ENCODE results near the gene ATP6V0A4.

ATP6V0A4 gene

GRCh38 chr7:138755842-138756590 is 42.0 kb downstream of the ATP6V0A4 start:
- DNase-seq (ENCODE audit: low spot score): no peak
- in situ Hi-C loops (cut with MboI; ENCODE audit: low pct_unique_long_range_greater_than_20kb, low sequenced_read_pairs, unreplicated experiment): no loop called here
- no peak for TF ChIP-seq CTCF (IDR thresholded peaks at IDR 0.05; ENCODE audit: extremely low read depth, insufficient read depth, missing control alignments)

GRCh38 chr7:138755331-138755747 is 42.7 kb downstream of the ATP6V0A4 start:
- no peak for DNase-seq (ENCODE audit: low spot score)
- TF ChIP-seq CTCF (IDR thresholded peaks at IDR 0.05; ENCODE audit: extremely low read depth, insufficient read depth, missing control alignments): no peak
- in situ Hi-C loops (cut with MboI; ENCODE audit: low pct_unique_long_range_greater_than_20kb, low sequenced_read_pairs, unreplicated experiment): no loop called here

- in situ Hi-C loops (cut with MboI; ENCODE audit: low pct_unique_long_range_greater_than_20kb, low sequenced_read_pairs, unreplicated experiment): no loop called here
- no peak for TF ChIP-seq CTCF (IDR thresholded peaks at IDR 0.05; ENCODE audit: extremely low read depth, insufficient read depth, missing control alignments)
Measured at GRCh38 chr7:138753610-138754009, 44.4 kb downstream of the ATP6V0A4 start.

GRCh38 chr7:138753150-138753518 is 44.9 kb downstream of the ATP6V0A4 start:
- in situ Hi-C loops (cut with MboI; ENCODE audit: low pct_unique_long_range_greater_than_20kb, low sequenced_read_pairs, unreplicated experiment): no loop called here
- no peak for TF ChIP-seq CTCF (IDR thresholded peaks at IDR 0.05; ENCODE audit: extremely low read depth, insufficient read depth, missing control alignments)
- DNase-seq (ENCODE audit: low spot score): no peak

More at GRCh38 chr7:138753610-138754009, 44.4 kb downstream of the ATP6V0A4 start:
- DNase-seq (ENCODE audit: low spot score): no peak

- no peak for TF ChIP-seq CTCF (IDR thresholded peaks at IDR 0.05; ENCODE audit: extremely low read depth, insufficient read depth, missing control alignments)
- no peak for DNase-seq (ENCODE audit: low spot score)
- in situ Hi-C loops (cut with MboI; ENCODE audit: low pct_unique_long_range_greater_than_20kb, low sequenced_read_pairs, unreplicated experiment): no loop called here
Measured at GRCh38 chr7:138752518-138753149, 45.4 kb downstream of the ATP6V0A4 start.

GRCh38 chr7:138750901-138751464 is 47.0 kb downstream of the ATP6V0A4 start:
- DNase-seq (ENCODE audit: low spot score): no peak
- TF ChIP-seq CTCF (IDR thresholded peaks at IDR 0.05; ENCODE audit: extremely low read depth, insufficient read depth, missing control alignments): no peak
- in situ Hi-C loops (cut with MboI; ENCODE audit: low pct_unique_long_range_greater_than_20kb, low sequenced_read_pairs, unreplicated experiment): no loop called here
